Lower leg skin (tissue), 4 donors: ENCODE measurements around the gene PDSS2. TPM values are rescaled to one million over a fixed set of nuclear protein-coding genes. Genes with fewer than 3 reads are reported as not detected.

Experiments used
- DNase-seq, 2 donors: peaks; one replicate each; pipeline ENCODE4 v3.0.0-alpha.2; 2019; ENCODE audit warnings: low spot score in 2 of 2
- H3K4me3 ChIP-seq: fragments of 200-600 bp; sonication (generic); 2 replicates; pipeline ENCODE4 v1.5.1; 2017; ENCODE audit warnings: mild to moderate bottlenecking, low read depth; ENCODE audit not compliant: poor library complexity, severe bottlenecking
- CTCF ChIP-seq, 3 donors: fragments of 450-650 bp; IDR thresholded peaks; one replicate each; pipeline ENCODE4 v1.5.1; 2016; ENCODE audit warnings: antibody characterized with exemption in 3 of 3, mild to moderate bottlenecking in 3 of 3, moderate library complexity in 2 of 3
- POLR2A ChIP-seq, 2 donors: fragments of 450-650 bp; IDR thresholded peaks; one replicate each; pipeline ENCODE4 v1.6.1; 2016 to 2017; ENCODE audit warnings: antibody characterized with exemption in 2 of 2, mild to moderate bottlenecking in 1 of 2, moderate library complexity in 1 of 2
- WGBS, 2 donors: methylation state at CpG; one replicate each; pipeline ENCODE4 v1.1.5; 2018; 5-methylcytosine and 5-hydroxymethylcytosine counted together
- intact Hi-C: fragments of 100-400 bp; cut with DNase I; formaldehyde crosslinking; loops from one replicate; pipeline ENCODE4 v1.15.0; 2023; ENCODE audit warnings: low total_unique reads
- total RNA-seq, 4 donors: library from RNA; depleted of rRNA; stranded (reverse); fragments of >200 nt; gene quantifications; one replicate each; pipeline ENCODE4 v1.1.0, GENCODE V29; 2016

The PDSS2 gene
- total RNA-seq, 4 donors from 2014 or later: 6.9 to 14.8 (median 11.4) TPM

GRCh38 chr6:107267634-107268033 is 191.7 kb downstream of the PDSS2 start:
- intact Hi-C loops: no loop called here
- 96 to 98% methylated on average over 1 of the region's 1 CpG for WGBS, 2 donors

GRCh38 chr6:107267006-107267405 is 192.4 kb downstream of the PDSS2 start:
- no peak overlapping the region for H3K4me3 ChIP-seq
- intact Hi-C loops: no loop called here
- no peak for DNase-seq
- TF ChIP-seq POLR2A (IDR thresholded peaks at IDR 0.05) (no peak), CTCF (IDR thresholded peaks at IDR 0.05) (no peak)
- WGBS, 2 donors: 84 to 85% methylated on average over 4 of the region's 4 CpGs

More at GRCh38 chr6:107267634-107268033, 191.7 kb downstream of the PDSS2 start:
- H3K4me3 ChIP-seq: no peak overlapping the region
- TF ChIP-seq POLR2A (IDR thresholded peaks at IDR 0.05): no peak
- TF ChIP-seq CTCF (IDR thresholded peaks at IDR 0.05): no peak
- no peak for DNase-seq

- H3K4me3 ChIP-seq: no peak overlapping the region
- DNase-seq: no peak
- intact Hi-C loops: no loop called here
- TF ChIP-seq CTCF (IDR thresholded peaks at IDR 0.05): no peak
- no peak for TF ChIP-seq POLR2A (IDR thresholded peaks at IDR 0.05)
These were observed 192.8 kb downstream of the PDSS2 start for GRCh38 chr6:107266563-107266962.

- H3K4me3 ChIP-seq: no peak overlapping the region
- TF ChIP-seq POLR2A (IDR thresholded peaks at IDR 0.05) (no peak), CTCF (IDR thresholded peaks at IDR 0.05) (no peak)
- DNase-seq: no peak
- WGBS, 2 donors: 58 to 64% methylated on average over 3 of the region's 3 CpGs
- intact Hi-C loops: no loop called here
These were observed 195.0 kb downstream of the PDSS2 start for GRCh38 chr6:107264357-107264840.

GRCh38 chr6:107259951-107260350 is 199.4 kb downstream of the PDSS2 start:
- no peak for DNase-seq
- no peak for TF ChIP-seq CTCF (IDR thresholded peaks at IDR 0.05)
- no peak for TF ChIP-seq POLR2A (IDR thresholded peaks at IDR 0.05)
- H3K4me3 ChIP-seq: no peak overlapping the region
- intact Hi-C loops: no loop called here

- no peak overlapping the region for H3K4me3 ChIP-seq
- TF ChIP-seq POLR2A (IDR thresholded peaks at IDR 0.05): no peak
- TF ChIP-seq CTCF (IDR thresholded peaks at IDR 0.05): no peak
- DNase-seq: no peak
- intact Hi-C loops: no loop called here
These were observed 211.2 kb downstream of the PDSS2 start for GRCh38 chr6:107248147-107248546.
